Measurements from ENCODE around the gene LMNTD1. TPM values are rescaled to one million over a fixed set of nuclear protein-coding genes. Genes with fewer than 3 reads are reported as not detected.

Gene LMNTD1
- total RNA-seq, 1 donor from 2014 or later: not detected

- intact Hi-C loops (cut with micrococcal nuclease): loop anchor here (1.0 kb wide), 1 partner anchor 122 kb away; no protein-coding TSS in a partner anchor
These were observed 4.8 kb upstream of the LMNTD1 start for GRCh38 chr12:25557830-25558436.

- intact Hi-C loops (cut with micrococcal nuclease): no loop called here
These were observed 3.1 kb upstream of the LMNTD1 start for GRCh38 chr12:25556153-25556552.

GRCh38 chr12:25552681-25553080 is 402 bp downstream of the LMNTD1 start:
- intact Hi-C loops (cut with micrococcal nuclease): no loop called here

- intact Hi-C loops (cut with micrococcal nuclease): no loop called here
These were observed 2.9 kb downstream of the LMNTD1 start for GRCh38 chr12:25550186-25550585.

- intact Hi-C loops (cut with micrococcal nuclease): no loop called here
These were observed 4.0 kb downstream of the LMNTD1 start for GRCh38 chr12:25549120-25549519.

GRCh38 chr12:25546318-25546717 is 6.8 kb downstream of the LMNTD1 start:
- intact Hi-C loops (cut with micrococcal nuclease): no loop called here

- intact Hi-C loops (cut with micrococcal nuclease): no loop called here
These were observed 19.9 kb downstream of the LMNTD1 start for GRCh38 chr12:25533150-25533549.

- intact Hi-C loops (cut with micrococcal nuclease): no loop called here
These were observed 21.5 kb downstream of the LMNTD1 start for GRCh38 chr12:25531502-25532052.

- intact Hi-C loops (cut with micrococcal nuclease): no loop called here
These were observed 23.3 kb downstream of the LMNTD1 start for GRCh38 chr12:25529738-25530137.

GRCh38 chr12:25526778-25527177 is 26.3 kb downstream of the LMNTD1 start:
- intact Hi-C loops (cut with micrococcal nuclease): no loop called here

- intact Hi-C loops (cut with micrococcal nuclease): no loop called here
These were observed 28.7 kb downstream of the LMNTD1 start for GRCh38 chr12:25524366-25524765.

GRCh38 chr12:25521625-25522256 is 31.3 kb downstream of the LMNTD1 start:
- intact Hi-C loops (cut with micrococcal nuclease): no loop called here

GRCh38 chr12:25518512-25518911 is 34.6 kb downstream of the LMNTD1 start:
- intact Hi-C loops (cut with micrococcal nuclease): no loop called here

- intact Hi-C loops (cut with micrococcal nuclease): no loop called here
These were observed 48.3 kb downstream of the LMNTD1 start for GRCh38 chr12:25504744-25505143.

- intact Hi-C loops (cut with micrococcal nuclease): no loop called here
These were observed 49.4 kb downstream of the LMNTD1 start for GRCh38 chr12:25503666-25504065.

GRCh38 chr12:25502596-25502995 is 50.5 kb downstream of the LMNTD1 start:
- intact Hi-C loops (cut with micrococcal nuclease): no loop called here

- intact Hi-C loops (cut with micrococcal nuclease): no loop called here
These were observed 51.0 kb downstream of the LMNTD1 start for GRCh38 chr12:25502118-25502517.

- intact Hi-C loops (cut with micrococcal nuclease): no loop called here
These were observed 51.5 kb downstream of the LMNTD1 start for GRCh38 chr12:25501549-25501948.

- intact Hi-C loops (cut with micrococcal nuclease): no loop called here
These were observed 52.4 kb downstream of the LMNTD1 start for GRCh38 chr12:25500651-25501050.

- intact Hi-C loops (cut with micrococcal nuclease): no loop called here
These were observed 56.1 kb downstream of the LMNTD1 start for GRCh38 chr12:25497021-25497420.

- intact Hi-C loops (cut with micrococcal nuclease): no loop called here
These were observed 56.9 kb downstream of the LMNTD1 start for GRCh38 chr12:25496098-25496587.

GRCh38 chr12:25495331-25496097 is 57.6 kb downstream of the LMNTD1 start:
- intact Hi-C loops (cut with micrococcal nuclease): no loop called here

Data from T-helper 1 cell treated with Interleukin-12 subunit alpha and Interleukin-12 subunit beta and Interleukin-4 antibody, amounts not matched to agents 30 ng/mL and 1 ng/mL, for 36 hours (primary cell).